WTC11 (cell line): ENCODE data around the gene HMGCS1.

Experiments used
- IRF2 ChIP-seq: sonication (generic); formaldehyde crosslinking; IDR thresholded peaks from 2 replicates; pipeline ENCODE4 v1.8.0; 2022; ENCODE audit warnings: low read depth, missing genetic modification reagents, borderline replicate concordance
- JUN ChIP-seq: sonication (generic); formaldehyde crosslinking; IDR thresholded peaks from 2 replicates; pipeline ENCODE4 v1.8.0; 2023; ENCODE audit warnings: mild to moderate bottlenecking, missing genetic modification reagents
- ZNF423 ChIP-seq: fragments of 250-450 bp; sonication (Bioruptor Pico); IDR thresholded peaks from 2 replicates; pipeline ENCODE4 v2.1.2; 2022; ENCODE audit warnings: mild to moderate bottlenecking, moderate library complexity
- TF ChIP-seq, protein P1 (sequence below): fragments of 200-600 bp; IDR thresholded peaks from 2 replicates; pipeline ENCODE4 v1.8.0; 2022; ENCODE audit warnings: antibody characterized with exemption
- TF ChIP-seq, protein P2 (sequence below): sonication (generic); formaldehyde crosslinking; IDR thresholded peaks from 2 replicates; pipeline ENCODE4 v1.8.0; 2022; ENCODE audit warnings: mild to moderate bottlenecking, missing genetic modification reagents

DNA sequence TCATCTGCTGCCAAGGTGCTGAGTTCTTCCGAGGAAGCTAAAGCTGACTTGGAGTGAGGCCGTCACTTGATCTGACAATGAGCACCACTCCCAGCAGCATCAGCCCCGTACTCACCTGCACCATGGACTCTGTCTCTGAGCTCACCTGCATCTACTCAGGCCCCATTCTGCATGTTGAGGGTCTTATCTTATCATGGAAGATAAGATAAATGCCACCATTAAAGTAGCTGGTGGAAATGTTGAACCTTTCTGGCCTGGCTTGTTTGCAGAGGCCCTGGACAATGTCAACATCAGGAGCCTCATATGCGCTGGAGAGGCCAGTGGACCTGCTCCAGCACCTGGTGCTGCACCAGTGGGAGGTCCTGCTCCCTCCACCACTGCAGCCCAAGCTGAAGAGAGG lies 35.0 kb upstream of the HMGCS1 start:
- no peak for TF ChIP-seq IRF2 (CRISPR knock-in tag)
- TF ChIP-seq, protein P1, sequence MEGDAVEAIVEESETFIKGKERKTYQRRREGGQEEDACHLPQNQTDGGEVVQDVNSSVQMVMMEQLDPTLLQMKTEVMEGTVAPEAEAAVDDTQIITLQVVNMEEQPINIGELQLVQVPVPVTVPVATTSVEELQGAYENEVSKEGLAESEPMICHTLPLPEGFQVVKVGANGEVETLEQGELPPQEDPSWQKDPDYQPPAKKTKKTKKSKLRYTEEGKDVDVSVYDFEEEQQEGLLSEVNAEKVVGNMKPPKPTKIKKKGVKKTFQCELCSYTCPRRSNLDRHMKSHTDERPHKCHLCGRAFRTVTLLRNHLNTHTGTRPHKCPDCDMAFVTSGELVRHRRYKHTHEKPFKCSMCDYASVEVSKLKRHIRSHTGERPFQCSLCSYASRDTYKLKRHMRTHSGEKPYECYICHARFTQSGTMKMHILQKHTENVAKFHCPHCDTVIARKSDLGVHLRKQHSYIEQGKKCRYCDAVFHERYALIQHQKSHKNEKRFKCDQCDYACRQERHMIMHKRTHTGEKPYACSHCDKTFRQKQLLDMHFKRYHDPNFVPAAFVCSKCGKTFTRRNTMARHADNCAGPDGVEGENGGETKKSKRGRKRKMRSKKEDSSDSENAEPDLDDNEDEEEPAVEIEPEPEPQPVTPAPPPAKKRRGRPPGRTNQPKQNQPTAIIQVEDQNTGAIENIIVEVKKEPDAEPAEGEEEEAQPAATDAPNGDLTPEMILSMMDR = no peak
- TF ChIP-seq JUN (CRISPR knock-in tag) = no peak
- TF ChIP-seq ZNF423 (CRISPR knock-in tag) = no peak
- TF ChIP-seq, protein P2, sequence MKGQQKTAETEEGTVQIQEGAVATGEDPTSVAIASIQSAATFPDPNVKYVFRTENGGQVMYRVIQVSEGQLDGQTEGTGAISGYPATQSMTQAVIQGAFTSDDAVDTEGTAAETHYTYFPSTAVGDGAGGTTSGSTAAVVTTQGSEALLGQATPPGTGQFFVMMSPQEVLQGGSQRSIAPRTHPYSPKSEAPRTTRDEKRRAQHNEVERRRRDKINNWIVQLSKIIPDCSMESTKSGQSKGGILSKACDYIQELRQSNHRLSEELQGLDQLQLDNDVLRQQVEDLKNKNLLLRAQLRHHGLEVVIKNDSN (CRISPR knock-in tag) = no peak
